HepG2 (cell line): ENCODE measurements around the gene GPAT3. TPM values are rescaled to one million over a fixed set of nuclear protein-coding genes. Genes with fewer than 3 reads are reported as not detected.

ENCODE experiments used
- ATAC-seq: fragments of 200-7000 bp; cut with Tn5 transposase; 3 replicates; pipeline ENCODE4 v1.9.1; 2020; ENCODE audit warnings: mild to moderate bottlenecking, moderate library complexity
- BruUV-seq: library from RNA; stranded (reverse); fragments of 400-500 nt; replicated peaks from 2 replicates; lab custom pipeline; 2021; lab: Mats Ljungman, UMichigan
- CTCF ChIA-PET: fragments of 300-600 bp; formaldehyde crosslinking; extraction: SDS; loops from one replicate; lab custom pipeline; 2021; ENCODE audit warnings: low total read pairs, inconsistent platforms, low intra/inter-chr PET ratio; lab: Yijun Ruan, JAX
- POLR2A ChIA-PET: fragments of 350-600 bp; sonication (Branson Sonifier 250); formaldehyde crosslinking; loops from one replicate; lab custom pipeline; 2020; ENCODE audit warnings: antibody characterized with exemption, inconsistent platforms; lab: Yijun Ruan, JAX
- DNase-seq: peaks from one replicate; pipeline ENCODE4 v3.0.0-alpha.2; 2015; ENCODE audit warnings: low spot score
- FAIRE-seq: peaks from 3 replicates; lab custom pipeline; 2011; peaks lifted over from hg19 to GRCh38; lab: Jason Lieb, UNC
- H2AFZ ChIP-seq: one replicate; pipeline ENCODE4 v1.6.1; 2011; ENCODE audit warnings: low read length, inconsistent platforms
- H3K27ac ChIP-seq: fragments of 300-600 bp; 3 replicates; pipeline ENCODE4 v1.8.0; 2011; ENCODE audit warnings: mixed run types, mild to moderate bottlenecking, mixed read lengths, low read length, inconsistent platforms; ENCODE audit not compliant: insufficient read depth; ENCODE audit errors: extremely low read length
- H3K27me3 ChIP-seq, 2 experiments: fragments of 200-600 bp in 1 of 2; 2 replicates in 1 of 2; 3 replicates in 1 of 2; pipeline versions ENCODE4 v1.6.0 to v1.8.0; 2011; ENCODE audit warnings: low read length in 2 of 2, mild to moderate bottlenecking in 2 of 2, moderate library complexity in 2 of 2, inconsistent platforms in 1 of 2; ENCODE audit not compliant: insufficient read depth in 2 of 2, control insufficient read depth in 1 of 2
- H3K36me3 ChIP-seq, 2 experiments: fragments of 200-600 bp in 1 of 2; replicated peaks in 1 of 2; 2 replicates in 1 of 2; 3 replicates in 1 of 2; pipeline versions ENCODE4 v1.5.1 to v1.8.0; 2011; ENCODE audit warnings: low read length in 2 of 2, inconsistent platforms in 1 of 2; ENCODE audit not compliant: insufficient read depth in 2 of 2, control insufficient read depth in 1 of 2
- H3K4me1 ChIP-seq: 2 replicates; pipeline ENCODE4 v1.5.1; 2012; ENCODE audit warnings: low read length, inconsistent platforms; ENCODE audit not compliant: insufficient read depth
- H3K4me2 ChIP-seq: 2 replicates; pipeline ENCODE4 v1.6.0; 2011; ENCODE audit warnings: low read depth, low read length, inconsistent platforms
- H3K4me3 ChIP-seq, 3 experiments: fragments of 200-600 bp in 1 of 3; sonication (generic), shearing (Covaris generic) in 1 of 3; replicated peaks in 1 of 3; 2 replicates each; pipeline ENCODE4 v1.5.1; 2011 to 2016; ENCODE audit warnings: low read length in 3 of 3, inconsistent platforms in 2 of 3, low read depth in 2 of 3, mild to moderate bottlenecking in 2 of 3, control low read depth in 1 of 3, mixed read lengths in 1 of 3; ENCODE audit not compliant: insufficient read depth in 1 of 3
- H3K79me2 ChIP-seq: one replicate; pipeline ENCODE4 v1.6.1; 2011; ENCODE audit warnings: low read length, inconsistent platforms; ENCODE audit not compliant: insufficient read depth
- H3K9ac ChIP-seq: 2 replicates; pipeline ENCODE4 v1.6.0; 2011; ENCODE audit warnings: mild to moderate bottlenecking, low read depth, low read length, inconsistent platforms; ENCODE audit not compliant: insufficient read depth
- H3K9me3 ChIP-seq: 2 replicates; pipeline ENCODE4 v1.5.1; 2012; ENCODE audit warnings: mild to moderate bottlenecking, low read length
- H4K20me1 ChIP-seq: 2 replicates; pipeline ENCODE4 v1.6.0; 2011; ENCODE audit warnings: inconsistent platforms, mild to moderate bottlenecking, low read length, moderate library complexity; ENCODE audit not compliant: insufficient read depth
- ARID5B ChIP-seq: IDR thresholded peaks from 2 replicates; pipeline ENCODE4 v1.4.0; 2020; ENCODE audit warnings: mild to moderate bottlenecking, missing genetic modification reagents
- HNF4A ChIP-seq: sonication (generic); formaldehyde crosslinking; IDR thresholded peaks from 2 replicates; pipeline ENCODE4 v1.4.0; 2020; ENCODE audit warnings: missing genetic modification reagents
- HNF4G ChIP-seq, 2 experiments: sonication (generic) in 1 of 2; formaldehyde crosslinking in 1 of 2; IDR thresholded peaks; 2 replicates each; pipeline versions ENCODE4 v1.4.0 to v1.6.1; 2011 to 2020; ENCODE audit warnings: borderline replicate concordance in 2 of 2, low read depth in 2 of 2, mild to moderate bottlenecking in 2 of 2, low read length in 1 of 2, missing genetic modification reagents in 1 of 2, moderate library complexity in 1 of 2
- HNRNPK ChIP-seq: fragments of 200-400 bp; formaldehyde crosslinking; IDR thresholded peaks from 2 replicates; pipeline ENCODE4 v1.6.1; 2018; ENCODE audit warnings: low read length, low read depth, moderate library complexity, mild to moderate bottlenecking; ENCODE audit not compliant: poor library complexity, severe bottlenecking
- HOMEZ ChIP-seq: IDR thresholded peaks from 2 replicates; pipeline ENCODE4 v1.6.1; 2016; ENCODE audit warnings: low read depth
- MLLT10 ChIP-seq: sonication (generic); formaldehyde crosslinking; IDR thresholded peaks from 2 replicates; pipeline ENCODE4 v1.4.0; 2020; ENCODE audit warnings: missing genetic modification reagents
- SNAI1 ChIP-seq: sonication (generic); formaldehyde crosslinking; IDR thresholded peaks from 2 replicates; pipeline ENCODE4 v1.5.0; 2020; ENCODE audit warnings: mild to moderate bottlenecking, missing genetic modification reagents, borderline replicate concordance
- ZNF235 ChIP-seq: sonication (generic); formaldehyde crosslinking; IDR thresholded peaks from 2 replicates; pipeline ENCODE4 v1.8.1; 2023; ENCODE audit warnings: mild to moderate bottlenecking, missing genetic modification reagents, borderline replicate concordance
- ZNF362 ChIP-seq: sonication (generic); formaldehyde crosslinking; IDR thresholded peaks from 2 replicates; pipeline ENCODE4 v1.4.0; 2020; ENCODE audit warnings: missing genetic modification reagents, mild to moderate bottlenecking, borderline replicate concordance
- ZNF839 ChIP-seq: sonication (generic); formaldehyde crosslinking; IDR thresholded peaks from 2 replicates; pipeline ENCODE4 v1.4.0; 2020; ENCODE audit warnings: missing genetic modification reagents, mild to moderate bottlenecking, borderline replicate concordance
- WGBS: methylation state at CpG from one replicate; pipeline ENCODE4 v1.1.6; 2017; ENCODE audit warnings: low lambda C conversion rate; 5-methylcytosine and 5-hydroxymethylcytosine counted together
- in situ Hi-C: cut with HindIII; loops from 2 replicates; pipeline ENCODE4 v1.10.0; 2017; ENCODE audit warnings: low pct_unique_long_range_greater_than_20kb; ENCODE audit not compliant: extremely low pct_ligation_motif_present
- intact Hi-C: fragments of 100-400 bp; cut with micrococcal nuclease; formaldehyde crosslinking; loops from one replicate; pipeline ENCODE4 v1.10.0; 2022; ENCODE audit not compliant: unreplicated experiment
- polyA plus RNA-seq, 8 experiments: library from polyadenylated mRNA; depleted of rRNA in 3 of 8; stranded (reverse) in 7 of 8; unstranded in 1 of 8; fragments of >200 nt; fragmentation: Illumina TruSeq in 4 of 8; extraction: Trizol in 4 of 8; gene quantifications; 2 replicates each; pipeline versions ENCODE4 v1.2.1 to v1.2.3, GENCODE V29; 2011 to 2016; ENCODE audit warnings: low read depth in 4 of 8, missing spikeins in 1 of 8, mixed read lengths in 1 of 8; ENCODE audit not compliant: insufficient read depth in 1 of 8
- total RNA-seq, 5 experiments: library from RNA; depleted of rRNA; stranded (reverse); fragments of >200 nt; fragmentation: Illumina TruSeq; extraction: Trizol; gene quantifications; 2 replicates each; pipeline ENCODE4 v1.2.3, GENCODE V29; 2016; ENCODE audit warnings: low read depth in 1 of 5

The GPAT3 gene
- total and polyA plus RNA-seq, 2 of the 13 experiments (the other 11 are each of a cell fraction or from before 2014, with no cell fraction given): 2.4 to 2.6 TPM

GRCh38 chr4:83605744-83606172 lies 69.8 kb downstream of the GPAT3 start:
- intact Hi-C loops: no loop called here
- no peak overlapping the region for H3K4me2 ChIP-seq
- ChIA-PET CTCF (no interaction called here), POLR2A (interaction anchor here (1.2 kb wide), 1 partner anchor 13 kb away, joined by 3 read pairs; no protein-coding TSS in a partner anchor)
- no peak for TF ChIP-seq ZNF839 (CRISPR knock-in tag)
- no peak for TF ChIP-seq HOMEZ (CRISPR knock-in tag)
- peak; percentile 25 for TF ChIP-seq HNRNPK
- TF ChIP-seq HNF4G (IDR thresholded peaks at IDR 0.05; ENCODE audit: borderline replicate concordance, low read depth, low read length): 0 out of 2 replicates have a peak, but pooled peaks have one; percentile 6
- TF ChIP-seq HNF4G (CRISPR knock-in tag; IDR thresholded peaks at IDR 0.05; ENCODE audit: borderline replicate concordance, low read depth): no peak
- 0 out of 2 replicates have a peak, but pooled peaks have one; percentile 18 for TF ChIP-seq ZNF362 (CRISPR knock-in tag)
- TF ChIP-seq ARID5B (CRISPR knock-in tag): 0 out of 2 replicates have a peak, but pooled peaks have one; percentile 15
- TF ChIP-seq MLLT10 (CRISPR knock-in tag): no peak
- TF ChIP-seq ZNF235 (CRISPR knock-in tag): no peak
- no peak for TF ChIP-seq SNAI1 (CRISPR knock-in tag)
- TF ChIP-seq HNF4A (CRISPR knock-in tag): peak; percentile 39; the same call in 1 of the 2 replicates
- no peak overlapping the region for H3K27ac ChIP-seq
- WGBS: 27% methylated on average over 3 of the region's 3 CpGs
- peaks cover 39% of the 10 kb centered on the region for H3K4me1 ChIP-seq
- H3K9me3 ChIP-seq: no peaks in the 10 kb centered on the region
- ATAC-seq (peak; percentile 56), FAIRE-seq (no peak), DNase-seq (peak; percentile 53)
- H3K9ac ChIP-seq: no peak overlapping the region
- no peaks in the 10 kb centered on the region for H3K79me2 ChIP-seq
- H2AFZ ChIP-seq: no peak overlapping the region
- no peaks in the 10 kb centered on the region for H4K20me1 ChIP-seq
- H3K27me3 ChIP-seq: no peaks in the 10 kb centered on the region; a peak in 1 of 5 replicates
- H3K4me3 ChIP-seq: no peak overlapping the region
- no peaks in the 10 kb centered on the region for H3K36me3 ChIP-seq
- no TSS peak for BruUV-seq
- in situ Hi-C loops: no loop called here
